ENCODE measurements around the gene IQSEC2. TPM values are rescaled to one million over a fixed set of nuclear protein-coding genes. Genes with fewer than 3 reads are reported as not detected.
A peak's percentile ranks its signal among the peaks of the same experiment; 100 is the strongest.

IQSEC2 gene
- total and polyA plus RNA-seq, 9 of the 15 experiments (the other 6 are each of a cell fraction or from before 2014, with no cell fraction given): 2.7 to 41.8 (median 20.1) TPM

DNA sequence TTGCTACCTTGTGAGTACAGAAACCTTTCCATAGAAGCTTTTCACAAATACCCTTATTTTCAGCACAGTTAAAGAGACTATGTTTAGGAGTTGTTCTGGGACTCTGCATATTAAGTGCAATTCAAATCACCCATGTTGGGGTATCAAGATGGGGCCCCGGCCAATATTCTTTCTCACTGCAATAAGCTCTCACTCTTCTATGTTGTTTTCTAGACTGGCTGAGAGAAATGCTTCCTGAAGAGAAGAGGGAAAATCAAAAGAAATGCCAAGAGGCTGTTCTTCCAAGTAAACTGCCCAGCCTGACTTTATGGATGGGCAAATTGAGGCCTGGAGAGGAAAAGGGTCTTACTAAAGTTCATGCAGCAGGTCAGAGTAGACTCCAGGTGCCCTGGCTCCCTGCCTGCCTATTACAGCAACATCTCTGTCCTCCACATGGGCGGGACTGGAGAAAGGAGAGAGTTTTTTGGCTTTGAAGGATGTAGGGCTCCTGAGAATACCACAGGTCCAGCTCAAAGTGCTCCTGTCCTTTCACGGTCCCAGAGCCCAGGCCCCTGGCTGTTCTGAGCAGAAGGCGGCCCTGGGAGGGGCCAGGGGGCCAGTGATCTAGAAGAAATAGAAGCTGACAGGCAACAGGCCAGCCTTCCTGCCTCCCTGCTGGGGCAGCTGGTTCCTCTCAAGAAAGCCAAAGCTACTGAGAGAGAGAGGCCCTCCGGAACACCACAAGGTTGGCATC, 745 bp upstream of the IQSEC2 start:
- no peak for DNase-seq (ENCODE audit: extremely low read depth in 1 of 4, low spot score in 3 of 4)
- peaks cover 11 to 39% of the 10 kb centered on the region in 2 experiments; a peak in 4 of 5 replicates for H3K4me1 ChIP-seq (replicated peaks in 1 of 2; ENCODE audit: control insufficient read depth in 2 of 2, insufficient read depth in 2 of 2, low read length in 2 of 2)
- H3K9ac ChIP-seq (ENCODE audit: insufficient read depth in 1 of 2, low read depth in 2 of 2, low read length in 2 of 2): peak overlapping the region; percentile 30 to 68; a peak in 3 of 4 replicates
- intact Hi-C loops (cut with micrococcal nuclease) (loop anchor here (2.0 kb wide), 1 partner anchor 27 kb away; no protein-coding TSS in a partner anchor), in situ Hi-C loops (cut with MboI) (no loop called here)
- H4K20me1 ChIP-seq (replicated peaks; ENCODE audit: control insufficient read depth, insufficient read depth, low read length): no peaks in the 10 kb centered on the region
- CTCF ChIA-PET (ENCODE audit: low intra/inter-chr PET ratio): no interaction called here
- peak overlapping the region; percentile 28; the same call in 1 of the 3 replicates for H3K27ac ChIP-seq (ENCODE audit: extremely low read depth, low read depth, low read length)
- no peak for ATAC-seq
- 19% methylated on average over 3 of the region's 5 CpGs for WGBS (ENCODE audit: insufficient coverage, low coverage, missing lambda C conversion rate)
- FAIRE-seq: no peak
- TF ChIP-seq BACH1 (tag; IDR thresholded peaks at IDR 0.05) (no peak), ZNF121 (CRISPR knock-in tag; conservative IDR thresholded peaks at IDR 0.05) (peak; percentile 31; the same call in 1 of the 2 replicates)
- BruUV-seq (replicated peaks): TSS peak; percentile 88
- no peaks in the 10 kb centered on the region for H3K9me1 ChIP-seq (ENCODE audit: control insufficient read depth, insufficient read depth, low read length)
- POLR2A ChIA-PET: interaction anchor here (0.9 to 1.5 kb wide), 2 partner anchors 9 to 28 kb away, joined by 3 to 4 read pairs; no protein-coding TSS in a partner anchor
- peak overlapping the region; percentile 62 for H2AFZ ChIP-seq (ENCODE audit: low read depth, low read length)
- H3K27me3 ChIP-seq (ENCODE audit: control insufficient read depth in 2 of 2, insufficient read depth in 2 of 2, low read length in 2 of 2): no peaks in the 10 kb centered on the region
- no peaks in the 10 kb centered on the region for H3K36me3 ChIP-seq (ENCODE audit: control insufficient read depth, insufficient read depth, low read length)
- H3K79me2 ChIP-seq (ENCODE audit: control insufficient read depth, insufficient read depth, low read length): peaks cover 23% of the 10 kb centered on the region
- H3K4me2 ChIP-seq (ENCODE audit: insufficient read depth, low read length): peak overlapping the region; percentile 79
- H3K9me3 ChIP-seq (replicated peaks; ENCODE audit: control insufficient read depth, insufficient read depth, low read depth, low read length): no peaks in the 10 kb centered on the region
- H3K4me3 ChIP-seq: peak overlapping the region; percentile 52

All from K562 (cell line).